A673 (cell line): ENCODE measurements around the gene BRI3BP. TPM values are rescaled to one million over a fixed set of nuclear protein-coding genes. Genes with fewer than 3 reads are reported as not detected.

Experiments used
- BruUV-seq: library from RNA; stranded (reverse); fragments of 400-500 nt; replicated peaks from 2 replicates; lab custom pipeline; 2021; lab: Mats Ljungman, UMichigan
- CTCF ChIA-PET: fragments of 300-600 bp; sonication (Branson Sonifier 250); formaldehyde crosslinking; loops from one replicate; lab custom pipeline; 2022; ENCODE audit warnings: antibody characterized with exemption; lab: Charles Lee
- POLR2A ChIA-PET: fragments of 300-600 bp; sonication (Branson Sonifier 250); formaldehyde crosslinking; loops from one replicate; lab custom pipeline; 2022; ENCODE audit warnings: antibody characterized with exemption; ENCODE audit not compliant: low non-redundant PET; lab: Charles Lee
- DNase-seq: peaks from one replicate; pipeline ENCODE4 v3.0.0-alpha.2; 2015; ENCODE audit warnings: low spot score
- H3K27ac ChIP-seq: fragments of 200-600 bp; sonication (generic); 2 replicates; pipeline ENCODE4 v1.5.1; 2016; ENCODE audit warnings: mixed run types, low read depth, mild to moderate bottlenecking, mixed read lengths, antibody characterized with exemption, low read length; ENCODE audit not compliant: poor library complexity, severe bottlenecking
- H3K27me3 ChIP-seq: fragments of 200-600 bp; sonication (generic); replicated peaks from 2 replicates; pipeline ENCODE4 v1.6.1; 2017; ENCODE audit warnings: mixed run types, low read depth, mild to moderate bottlenecking, mixed read lengths, antibody characterized with exemption, low read length; ENCODE audit not compliant: insufficient read depth, poor library complexity
- H3K36me3 ChIP-seq: fragments of 200-600 bp; sonication (generic); 2 replicates; pipeline ENCODE4 v1.6.1; 2016; ENCODE audit warnings: mixed run types, mild to moderate bottlenecking, mixed read lengths, antibody characterized with exemption, low read length; ENCODE audit not compliant: insufficient read depth, poor library complexity, severe bottlenecking
- H3K4me1 ChIP-seq: fragments of 200-600 bp; sonication (generic); 2 replicates; pipeline ENCODE4 v1.6.1; 2017; ENCODE audit warnings: mixed run types, mild to moderate bottlenecking, mixed read lengths, antibody characterized with exemption, low read length; ENCODE audit not compliant: insufficient read depth, poor library complexity, severe bottlenecking
- H3K4me3 ChIP-seq: fragments of 200-600 bp; sonication (generic); 2 replicates; pipeline ENCODE4 v1.5.1; 2016; ENCODE audit warnings: low read depth, mixed run types, mild to moderate bottlenecking, mixed read lengths, low read length; ENCODE audit not compliant: poor library complexity, severe bottlenecking
- H3K9me3 ChIP-seq: fragments of 200-600 bp; sonication (generic); 2 replicates; pipeline ENCODE4 v1.6.1; 2016; ENCODE audit warnings: mixed run types, low read depth, mild to moderate bottlenecking, mixed read lengths, antibody characterized with exemption, low read length; ENCODE audit not compliant: poor library complexity, severe bottlenecking
- EZH2 ChIP-seq: fragments of 200-600 bp; sonication (generic); IDR thresholded peaks from 2 replicates; pipeline ENCODE4 v1.6.1; 2017; ENCODE audit warnings: borderline replicate concordance, low read depth, mild to moderate bottlenecking, mixed read lengths, antibody characterized with exemption, low read length; ENCODE audit not compliant: poor library complexity, severe bottlenecking
- intact Hi-C: fragments of 100-400 bp; cut with micrococcal nuclease; formaldehyde crosslinking; loops from one replicate; pipeline ENCODE4 v1.10.0; 2022; ENCODE audit not compliant: unreplicated experiment
- total RNA-seq: library from RNA; stranded (reverse); gene quantifications from 2 replicates; pipeline ENCODE4 v1.2.3, GENCODE V29; 2021
- TF ChIP-seq, protein P1 (sequence below): fragments of 300-800, 200-600 bp; sonication (generic); conservative IDR thresholded peaks from 2 replicates; pipeline ENCODE4 v1.5.1; 2017; ENCODE audit warnings: low read depth, mild to moderate bottlenecking, antibody characterized with exemption, low read length, moderate library complexity, mixed read lengths

The BRI3BP gene
- total RNA-seq, 1 experiment from 2014 or later: 26.0 TPM

DNA sequence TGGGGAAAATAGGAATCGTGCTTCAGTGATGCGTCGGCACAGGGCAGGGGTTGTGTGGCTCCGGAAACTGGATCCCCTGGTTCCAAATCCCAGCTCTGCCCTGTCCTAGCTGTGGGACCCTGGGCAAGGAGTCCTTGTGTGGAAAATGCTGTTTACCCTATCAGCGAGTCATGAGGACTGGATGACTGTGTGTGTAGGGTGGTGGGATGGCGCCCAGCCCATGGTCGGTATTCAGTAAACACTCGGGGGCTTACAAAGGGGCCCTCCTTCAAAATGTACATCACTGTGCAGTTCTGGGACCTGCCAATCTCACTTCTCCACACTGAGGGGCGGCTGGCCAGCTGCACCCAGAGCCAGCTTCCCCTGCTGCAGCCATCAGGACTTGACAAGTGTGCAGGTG, 24.4 kb downstream of the BRI3BP start:
- TF ChIP-seq, protein P1, sequence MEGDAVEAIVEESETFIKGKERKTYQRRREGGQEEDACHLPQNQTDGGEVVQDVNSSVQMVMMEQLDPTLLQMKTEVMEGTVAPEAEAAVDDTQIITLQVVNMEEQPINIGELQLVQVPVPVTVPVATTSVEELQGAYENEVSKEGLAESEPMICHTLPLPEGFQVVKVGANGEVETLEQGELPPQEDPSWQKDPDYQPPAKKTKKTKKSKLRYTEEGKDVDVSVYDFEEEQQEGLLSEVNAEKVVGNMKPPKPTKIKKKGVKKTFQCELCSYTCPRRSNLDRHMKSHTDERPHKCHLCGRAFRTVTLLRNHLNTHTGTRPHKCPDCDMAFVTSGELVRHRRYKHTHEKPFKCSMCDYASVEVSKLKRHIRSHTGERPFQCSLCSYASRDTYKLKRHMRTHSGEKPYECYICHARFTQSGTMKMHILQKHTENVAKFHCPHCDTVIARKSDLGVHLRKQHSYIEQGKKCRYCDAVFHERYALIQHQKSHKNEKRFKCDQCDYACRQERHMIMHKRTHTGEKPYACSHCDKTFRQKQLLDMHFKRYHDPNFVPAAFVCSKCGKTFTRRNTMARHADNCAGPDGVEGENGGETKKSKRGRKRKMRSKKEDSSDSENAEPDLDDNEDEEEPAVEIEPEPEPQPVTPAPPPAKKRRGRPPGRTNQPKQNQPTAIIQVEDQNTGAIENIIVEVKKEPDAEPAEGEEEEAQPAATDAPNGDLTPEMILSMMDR: no peak
- TF ChIP-seq EZH2: no peak
- no peak overlapping the region for H3K27ac ChIP-seq
- no peaks in the 10 kb centered on the region for H3K4me1 ChIP-seq
- H3K36me3 ChIP-seq: peaks cover 16% of the 10 kb centered on the region
- DNase-seq: no peak
- no TSS peak for BruUV-seq
- H3K9me3 ChIP-seq: no peaks in the 10 kb centered on the region
- CTCF ChIA-PET: no interaction called here
- no peak overlapping the region for H3K4me3 ChIP-seq
- H3K27me3 ChIP-seq: no peaks in the 10 kb centered on the region
- POLR2A ChIA-PET: no interaction called here
- intact Hi-C loops: no loop called here

DNA sequence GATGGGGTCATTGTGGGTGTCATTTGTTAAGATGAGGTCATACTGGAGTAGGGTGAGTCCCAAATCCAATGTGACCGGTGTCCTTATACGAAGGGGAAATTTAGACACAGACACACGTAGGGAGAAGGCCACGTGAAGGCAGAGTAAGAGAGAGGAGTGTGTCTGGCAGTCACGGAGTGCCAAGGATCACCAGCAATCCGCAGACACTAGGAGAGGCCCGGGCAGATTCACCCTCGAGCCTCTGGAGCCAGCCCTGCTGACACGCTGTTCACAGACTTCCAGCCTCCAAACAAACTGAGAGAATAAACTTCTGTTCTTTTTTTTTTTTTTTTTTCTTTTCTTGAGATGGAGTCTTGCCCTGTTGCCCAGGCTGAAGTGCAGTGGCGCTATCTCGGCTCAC, 24.9 kb downstream of the BRI3BP start:
- DNase-seq: no peak
- intact Hi-C loops: no loop called here
- TF ChIP-seq EZH2: no peak
- TF ChIP-seq, protein P1: no peak
- no peaks in the 10 kb centered on the region for H3K27me3 ChIP-seq
- H3K27ac ChIP-seq: no peak overlapping the region
- no peaks in the 10 kb centered on the region for H3K9me3 ChIP-seq
- BruUV-seq: no TSS peak
- POLR2A ChIA-PET: no interaction called here
- no peaks in the 10 kb centered on the region for H3K4me1 ChIP-seq
- H3K36me3 ChIP-seq: peaks cover 14% of the 10 kb centered on the region
- no peak overlapping the region for H3K4me3 ChIP-seq
- CTCF ChIA-PET: no interaction called here

DNA sequence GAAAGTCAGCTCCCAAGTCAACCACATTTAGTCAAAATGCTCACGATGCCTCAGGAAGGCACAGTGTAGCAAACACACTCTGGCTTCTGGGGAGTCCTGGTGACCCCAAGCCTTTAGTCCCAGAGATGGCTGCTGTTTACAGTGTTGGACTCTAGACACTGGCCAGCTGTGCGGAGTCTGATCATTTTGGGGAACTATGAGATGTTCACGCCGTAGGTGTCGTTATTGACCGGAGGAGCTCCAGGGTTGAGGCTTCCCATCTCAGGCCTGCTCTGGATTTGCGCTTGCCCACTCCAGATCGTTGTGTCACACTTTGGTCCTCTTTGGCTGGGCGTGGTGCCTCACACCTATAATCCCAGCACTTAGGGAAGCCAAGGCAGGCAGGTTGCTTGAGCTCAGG, 27.7 kb downstream of the BRI3BP start:
- TF ChIP-seq, protein P1: no peak
- no peak for TF ChIP-seq EZH2
- BruUV-seq: no TSS peak
- Histone ChIP-seq H3K27ac (no peak overlapping the region), H3K4me1 (no peaks in the 10 kb centered on the region), H3K27me3 (no peaks in the 10 kb centered on the region), H3K9me3 (no peaks in the 10 kb centered on the region), H3K4me3 (no peak overlapping the region), H3K36me3 (peaks cover 10% of the 10 kb centered on the region)
- no peak for DNase-seq
- CTCF ChIA-PET: no interaction called here
- POLR2A ChIA-PET: no interaction called here
- intact Hi-C loops: no loop called here
